Liver (tissue), 3 donors: Measurements from ENCODE around the gene PIKFYVE.

ENCODE experiments used
- ATF3 ChIP-seq: IDR thresholded peaks from 2 replicates; pipeline ENCODE4 v1.6.1; 2016; ENCODE audit warnings: antibody characterized with exemption
- CTCF ChIP-seq: fragments of 150-350 bp; IDR thresholded peaks from 2 replicates; pipeline ENCODE4 v1.5.1; 2017; ENCODE audit warnings: improper control_type of control experiment, low read depth, low read length; ENCODE audit not compliant: missing input control
- EGR1 ChIP-seq, 2 donors: IDR thresholded peaks; 2 replicates each; pipeline ENCODE4 v1.6.1; 2016 to 2018; ENCODE audit warnings: antibody characterized with exemption in 2 of 2, low read depth in 2 of 2
- FOXA1 ChIP-seq: IDR thresholded peaks from 2 replicates; pipeline ENCODE4 v1.6.1; 2016; ENCODE audit warnings: antibody characterized with exemption
- GABPA ChIP-seq, 2 donors: IDR thresholded peaks in 1 of 2; conservative IDR thresholded peaks in 1 of 2; 2 replicates each; pipeline ENCODE4 v1.6.1; 2016; ENCODE audit warnings: antibody characterized with exemption in 2 of 2, mild to moderate bottlenecking in 1 of 2, moderate library complexity in 1 of 2
- HNF4A ChIP-seq, 2 donors: conservative IDR thresholded peaks; 2 replicates each; pipeline ENCODE4 v1.6.1; 2016; ENCODE audit warnings: antibody characterized with exemption in 2 of 2, mild to moderate bottlenecking in 2 of 2
- JUND ChIP-seq, 2 donors: IDR thresholded peaks; 2 replicates each; pipeline ENCODE4 v1.6.1; 2016; ENCODE audit warnings: antibody characterized with exemption in 2 of 2
- MAX ChIP-seq: IDR thresholded peaks from 2 replicates; pipeline ENCODE4 v1.6.1; 2016; ENCODE audit warnings: antibody characterized with exemption
- RAD21 ChIP-seq, 2 donors: IDR thresholded peaks; 2 replicates each; pipeline ENCODE4 v1.6.1; 2016; ENCODE audit warnings: antibody characterized with exemption in 2 of 2, mild to moderate bottlenecking in 2 of 2
- REST ChIP-seq: IDR thresholded peaks from 2 replicates; pipeline ENCODE4 v1.6.1; 2016; ENCODE audit warnings: antibody characterized with exemption, mild to moderate bottlenecking
- TAF1 ChIP-seq: conservative IDR thresholded peaks from 2 replicates; pipeline ENCODE4 v1.6.1; 2016; ENCODE audit warnings: antibody characterized with exemption, mild to moderate bottlenecking
- YY1 ChIP-seq: IDR thresholded peaks from 2 replicates; pipeline ENCODE4 v1.6.1; 2016; ENCODE audit warnings: antibody characterized with exemption, mild to moderate bottlenecking
- ZBTB33 ChIP-seq: IDR thresholded peaks from 2 replicates; pipeline ENCODE4 v1.6.1; 2016; ENCODE audit warnings: antibody characterized with exemption
- donor health status: healthy.
- donor health status: healthy.

GRCh38 chr2:208389940-208390339 is 123.9 kb downstream of the PIKFYVE start:
- TF ChIP-seq JUND (IDR thresholded peaks at IDR 0.05) (no peak), GABPA (IDR thresholded peaks at IDR 0.05 in 1 of 2, conservative IDR thresholded peaks at IDR 0.05 in 1 of 2) (no peak), REST (no peak), CTCF (no peak), MAX (no peak), HNF4A (conservative IDR thresholded peaks at IDR 0.05) (no peak), RAD21 (IDR thresholded peaks at IDR 0.05) (no peak), ATF3 (no peak), YY1 (no peak), FOXA1 (no peak), TAF1 (no peak), EGR1 (IDR thresholded peaks at IDR 0.05; ENCODE audit: low read depth in 2 of 2) (no peak), ZBTB33 (no peak)
